Uterus (tissue), 2 donors: ENCODE measurements around the gene CORO1A.
"Not testable (repeated sequence)": the region's sequence is repeated elsewhere in the genome, so short reads cannot be mapped to it uniquely, and the experiment has no call there.

Experiments used
- CTCF ChIP-seq, 4 experiments: fragments of 200-600 bp in 2 of 4; fragments of 450-650 bp in 2 of 4; sonication (generic) in 2 of 4; IDR thresholded peaks; one replicate each; pipeline ENCODE4 v1.5.1; 2016 to 2019; ENCODE audit warnings: antibody characterized with exemption in 4 of 4, mild to moderate bottlenecking in 2 of 4, moderate library complexity in 1 of 4
- POLR2A ChIP-seq, 2 donors: fragments of 450-650 bp; IDR thresholded peaks; one replicate each; pipeline ENCODE4 v1.6.1; 2016; ENCODE audit warnings: antibody characterized with exemption in 2 of 2, mild to moderate bottlenecking in 1 of 2, moderate library complexity in 1 of 2

DNA sequence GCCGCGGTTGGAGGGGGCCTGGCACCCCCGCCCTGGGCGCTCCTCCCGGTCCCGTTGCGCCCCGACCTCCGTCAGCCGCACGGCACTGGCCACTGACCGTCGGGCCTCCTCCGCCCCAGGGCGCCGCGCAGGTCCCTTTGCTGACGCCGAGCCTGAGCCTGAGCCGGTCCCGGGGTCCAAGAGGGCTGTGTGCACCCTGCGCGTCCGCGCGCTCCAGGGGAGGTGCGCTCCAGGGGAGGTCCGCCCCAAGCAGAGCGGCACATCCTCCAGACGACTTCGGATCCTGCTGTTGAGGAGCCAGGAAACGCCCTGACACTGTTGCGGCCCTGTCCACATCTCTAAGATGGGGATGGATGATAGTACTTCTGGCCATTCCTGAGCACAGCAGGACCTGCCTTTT, 22.9 kb downstream of the CORO1A start:
- TF ChIP-seq CTCF, POLR2A (IDR thresholded peaks at IDR 0.05): not testable (repeated sequence)
